Cardiac fibroblast (primary cell): ENCODE results near the gene ERG.

ENCODE experiments used
- DNase-seq, 2 donors: peaks; one replicate each; pipeline versions ENCODE4 v3.0.0 to v3.0.0-alpha.2; 2010; ENCODE audit warnings: low read depth in 2 of 2
- H3K4me3 ChIP-seq, 2 donors: replicated peaks in 1 of 2; 1 replicate in 1 of 2; 2 replicates in 1 of 2; pipeline ENCODE4 v1.5.1; 2011; ENCODE audit warnings: low read depth in 2 of 2, low read length in 2 of 2, mild to moderate bottlenecking in 2 of 2, moderate library complexity in 1 of 2
- CTCF ChIP-seq: IDR thresholded peaks from one replicate; pipeline ENCODE4 v1.5.1; 2011; ENCODE audit warnings: low read depth, mild to moderate bottlenecking, low read length, inconsistent platforms

The ERG gene

GRCh38 chr21:38386967-38387366 is 111.3 kb downstream of the ERG start:
- peak in 1 of 2 donors; percentile 22 for DNase-seq
- no peak overlapping the region for H3K4me3 ChIP-seq
- no peak for TF ChIP-seq CTCF

- H3K4me3 ChIP-seq = no peak overlapping the region
- no peak for TF ChIP-seq CTCF
- DNase-seq = no peak
Observed at GRCh38 chr21:38385427-38386175, 112.7 kb downstream of the ERG start.

- H3K4me3 ChIP-seq = no peak overlapping the region
- TF ChIP-seq CTCF = no peak
- no peak for DNase-seq
Observed at GRCh38 chr21:38384675-38385426, 113.4 kb downstream of the ERG start.

GRCh38 chr21:38384238-38384560 is 114.1 kb downstream of the ERG start:
- no peak for TF ChIP-seq CTCF
- H3K4me3 ChIP-seq = no peak overlapping the region
- no peak for DNase-seq

- no peak for TF ChIP-seq CTCF
- no peak for DNase-seq
- no peak overlapping the region for H3K4me3 ChIP-seq
Observed at GRCh38 chr21:38383411-38384237, 114.7 kb downstream of the ERG start.

GRCh38 chr21:38380481-38381137 is 117.7 kb downstream of the ERG start:
- TF ChIP-seq CTCF = peak; percentile 46
- no peak overlapping the region for H3K4me3 ChIP-seq
- peak; percentile 45 to 46 for DNase-seq
